Measurements from ENCODE around the gene TCF12.

The TCF12 gene

GRCh38 chr15:57255751-57256341 lies 337.4 kb downstream of the TCF12 start:
- DNase-seq (ENCODE audit: low read depth), result no peak

GRCh38 chr15:57256939-57257338 lies 338.5 kb downstream of the TCF12 start:
- DNase-seq (ENCODE audit: low read depth), result no peak

GRCh38 chr15:57259568-57260040 lies 341.2 kb downstream of the TCF12 start:
- no peak for DNase-seq (ENCODE audit: low read depth)

- no peak for DNase-seq (ENCODE audit: low read depth)
Measured at GRCh38 chr15:57263520-57263919, 345.1 kb downstream of the TCF12 start.

- DNase-seq (ENCODE audit: low read depth), result no peak
Measured at GRCh38 chr15:57272771-57273357, 354.4 kb downstream of the TCF12 start.

- DNase-seq (ENCODE audit: low read depth), result no peak
Measured at GRCh38 chr15:57273402-57273801, 355.0 kb downstream of the TCF12 start.

- DNase-seq (ENCODE audit: low read depth), result no peak
Measured at GRCh38 chr15:57278439-57278838, 360.0 kb downstream of the TCF12 start.

- no peak for DNase-seq (ENCODE audit: low read depth)
Measured at GRCh38 chr15:57280464-57280863, 362.0 kb downstream of the TCF12 start.

- no peak for DNase-seq (ENCODE audit: low read depth)
Measured at GRCh38 chr15:57281321-57281720, 362.9 kb downstream of the TCF12 start.

- no peak for DNase-seq (ENCODE audit: low read depth)
Measured at GRCh38 chr15:57282686-57283085, 364.2 kb downstream of the TCF12 start.

GRCh38 chr15:57283774-57284503 lies 365.5 kb downstream of the TCF12 start:
- no peak for DNase-seq (ENCODE audit: low read depth)

GRCh38 chr15:57284535-57284934 lies 366.1 kb downstream of the TCF12 start:
- DNase-seq (ENCODE audit: low read depth), result no peak

- no peak for DNase-seq (ENCODE audit: low read depth)
Measured at GRCh38 chr15:57285386-57285785, 366.9 kb downstream of the TCF12 start.

- no peak for DNase-seq (ENCODE audit: low read depth)
Measured at GRCh38 chr15:57286446-57287122, 368.1 kb downstream of the TCF12 start.

GRCh38 chr15:57287123-57287521 lies 368.7 kb downstream of the TCF12 start:
- DNase-seq (ENCODE audit: low read depth), result no peak

GRCh38 chr15:57288926-57289580 lies 370.6 kb downstream of the TCF12 start:
- no peak for DNase-seq (ENCODE audit: low read depth)

GRCh38 chr15:57290187-57290586 lies 371.7 kb downstream of the TCF12 start:
- no peak for DNase-seq (ENCODE audit: low read depth)

- no peak for DNase-seq (ENCODE audit: low read depth)
Measured at GRCh38 chr15:57290826-57291225, 372.4 kb downstream of the TCF12 start.

GRCh38 chr15:57296473-57297162 lies 378.2 kb downstream of the TCF12 start:
- no peak for DNase-seq (ENCODE audit: low read depth)

GRCh38 chr15:57297163-57297593 lies 378.7 kb downstream of the TCF12 start:
- DNase-seq (ENCODE audit: low read depth), result no peak

- DNase-seq (ENCODE audit: low read depth), result no peak
Measured at GRCh38 chr15:57297630-57298029, 379.2 kb downstream of the TCF12 start.

GRCh38 chr15:57298204-57298603 lies 379.8 kb downstream of the TCF12 start:
- DNase-seq (ENCODE audit: low read depth), result no peak
